Kidney epithelial cell (primary cell): ENCODE measurements around the gene KIF2C. TPM values are rescaled to one million over a fixed set of nuclear protein-coding genes. Genes with fewer than 3 reads are reported as not detected.
"Not testable (repeated sequence)": the region's sequence is repeated elsewhere in the genome, so short reads cannot be mapped to it uniquely, and the experiment has no call there.

Experiments used
- DNase-seq: peaks from one replicate; pipeline ENCODE4 v3.0.0-alpha.2; 2010; ENCODE audit warnings: low read depth
- H3K27me3 ChIP-seq: 2 replicates; pipeline ENCODE4 v1.6.0; 2011; ENCODE audit warnings: low read length; ENCODE audit not compliant: control insufficient read depth, insufficient read depth
- H3K36me3 ChIP-seq: 2 replicates; pipeline ENCODE4 v1.5.1; 2011; ENCODE audit warnings: low read length; ENCODE audit not compliant: control insufficient read depth, insufficient read depth
- H3K4me3 ChIP-seq: 2 replicates; pipeline ENCODE4 v1.5.1; 2011; ENCODE audit warnings: low read depth, mild to moderate bottlenecking, control low read depth, low read length
- CTCF ChIP-seq: IDR thresholded peaks from 2 replicates; pipeline ENCODE4 v1.5.1; 2011; ENCODE audit warnings: mild to moderate bottlenecking, moderate library complexity, low read length, control low read depth, inconsistent platforms; ENCODE audit not compliant: insufficient read depth, poor library complexity, severe bottlenecking
- total RNA-seq: library from RNA; depleted of rRNA; stranded (reverse); fragments of >200 nt; gene quantifications from 2 replicates; pipeline ENCODE4 v1.2.3, GENCODE V29; 2015

Gene KIF2C
- total RNA-seq, 1 donor from 2014 or later = 9.5 TPM

GRCh38 chr1:44740179-44740617 lies 561 bp downstream of the KIF2C start:
- no peak for DNase-seq
- no peak for TF ChIP-seq CTCF
- Histone ChIP-seq H3K36me3 (no peaks in the 10 kb centered on the region), H3K27me3 (no peaks in the 10 kb centered on the region), H3K4me3 (peak overlapping the region; percentile 48)

- Histone ChIP-seq H3K36me3 (peaks cover 1% of the 10 kb centered on the region), H3K27me3 (no peaks in the 10 kb centered on the region), H3K4me3 (no peak overlapping the region)
- no peak for TF ChIP-seq CTCF
- no peak for DNase-seq
These were observed 3.6 kb downstream of the KIF2C start for GRCh38 chr1:44743211-44743610.

GRCh38 chr1:44747878-44748277 lies 8.2 kb downstream of the KIF2C start:
- no peak overlapping the region for H3K4me3 ChIP-seq
- H3K27me3 ChIP-seq = no peaks in the 10 kb centered on the region
- no peak for DNase-seq
- TF ChIP-seq CTCF = no peak
- H3K36me3 ChIP-seq = peaks cover 1% of the 10 kb centered on the region

GRCh38 chr1:44757420-44757819 lies 17.8 kb downstream of the KIF2C start:
- DNase-seq = no peak
- Histone ChIP-seq H3K36me3 (peaks cover 4% of the 10 kb centered on the region), H3K27me3 (no peaks in the 10 kb centered on the region), H3K4me3 (no peak overlapping the region)
- TF ChIP-seq CTCF = no peak

- H3K36me3 ChIP-seq = peaks cover 4% of the 10 kb centered on the region
- H3K4me3 ChIP-seq = no peak overlapping the region
- DNase-seq = no peak
- no peak for TF ChIP-seq CTCF
- H3K27me3 ChIP-seq = no peaks in the 10 kb centered on the region
These were observed 19.4 kb downstream of the KIF2C start for GRCh38 chr1:44759077-44759476.

GRCh38 chr1:44760876-44761275 lies 21.2 kb downstream of the KIF2C start:
- no peak for TF ChIP-seq CTCF
- no peaks in the 10 kb centered on the region for H3K27me3 ChIP-seq
- peaks cover 3% of the 10 kb centered on the region for H3K36me3 ChIP-seq
- DNase-seq = no peak
- H3K4me3 ChIP-seq = no peak overlapping the region

GRCh38 chr1:44766421-44766820 lies 26.8 kb downstream of the KIF2C start:
- not testable (repeated sequence) for H3K4me3 ChIP-seq, H3K27me3 ChIP-seq, DNase-seq, H3K36me3 ChIP-seq
